Measurements from ENCODE around the gene FGF14.

Gene FGF14

GRCh38 chr13:101916775-101917474 is 484.9 kb downstream of the FGF14 start:
- H3K27ac Mint-ChIP-seq = no peak overlapping the region
- no peaks in the 10 kb centered on the region for H3K9me3 Mint-ChIP-seq
- peaks cover 62% of the 10 kb centered on the region for H3K27me3 Mint-ChIP-seq
- no peaks in the 10 kb centered on the region for H3K4me1 Mint-ChIP-seq (ENCODE audit: low read depth)
- H3K4me3 Mint-ChIP-seq = no peak overlapping the region
- no peaks in the 10 kb centered on the region for H3K36me3 Mint-ChIP-seq (ENCODE audit: low read depth)

GRCh38 chr13:101916108-101916774 is 485.6 kb downstream of the FGF14 start:
- Mint-ChIP-seq H3K4me1 (ENCODE audit: low read depth) (no peaks in the 10 kb centered on the region), H3K27ac (no peak overlapping the region), H3K4me3 (no peak overlapping the region), H3K36me3 (ENCODE audit: low read depth) (no peaks in the 10 kb centered on the region), H3K9me3 (no peaks in the 10 kb centered on the region), H3K27me3 (peaks cover 57% of the 10 kb centered on the region)

- peaks cover 53% of the 10 kb centered on the region for H3K27me3 Mint-ChIP-seq
- no peaks in the 10 kb centered on the region for H3K36me3 Mint-ChIP-seq (ENCODE audit: low read depth)
- no peaks in the 10 kb centered on the region for H3K4me1 Mint-ChIP-seq (ENCODE audit: low read depth)
- no peaks in the 10 kb centered on the region for H3K9me3 Mint-ChIP-seq
- no peak overlapping the region for H3K4me3 Mint-ChIP-seq
- H3K27ac Mint-ChIP-seq = no peak overlapping the region
Measured at GRCh38 chr13:101915755-101916107, 486.1 kb downstream of the FGF14 start.

GRCh38 chr13:101915331-101915730 is 486.5 kb downstream of the FGF14 start:
- no peaks in the 10 kb centered on the region for H3K9me3 Mint-ChIP-seq
- H3K4me1 Mint-ChIP-seq (ENCODE audit: low read depth) = no peaks in the 10 kb centered on the region
- H3K27ac Mint-ChIP-seq = no peak overlapping the region
- H3K27me3 Mint-ChIP-seq = peaks cover 50% of the 10 kb centered on the region
- no peaks in the 10 kb centered on the region for H3K36me3 Mint-ChIP-seq (ENCODE audit: low read depth)
- H3K4me3 Mint-ChIP-seq = no peak overlapping the region

- no peak overlapping the region for H3K27ac Mint-ChIP-seq
- no peaks in the 10 kb centered on the region for H3K36me3 Mint-ChIP-seq (ENCODE audit: low read depth)
- H3K9me3 Mint-ChIP-seq = no peaks in the 10 kb centered on the region
- no peaks in the 10 kb centered on the region for H3K4me1 Mint-ChIP-seq (ENCODE audit: low read depth)
- H3K27me3 Mint-ChIP-seq = peaks cover 21% of the 10 kb centered on the region
- H3K4me3 Mint-ChIP-seq = no peak overlapping the region
Measured at GRCh38 chr13:101911752-101912151, 490.1 kb downstream of the FGF14 start.

GRCh38 chr13:101903890-101904289 is 498.0 kb downstream of the FGF14 start:
- H3K27ac Mint-ChIP-seq = no peak overlapping the region
- H3K4me1 Mint-ChIP-seq (ENCODE audit: low read depth) = no peaks in the 10 kb centered on the region
- H3K9me3 Mint-ChIP-seq = no peaks in the 10 kb centered on the region
- H3K36me3 Mint-ChIP-seq (ENCODE audit: low read depth) = no peaks in the 10 kb centered on the region
- H3K4me3 Mint-ChIP-seq = no peak overlapping the region
- H3K27me3 Mint-ChIP-seq = no peaks in the 10 kb centered on the region

- H3K27me3 Mint-ChIP-seq = peaks cover 3% of the 10 kb centered on the region
- H3K4me3 Mint-ChIP-seq = no peak overlapping the region
- H3K27ac Mint-ChIP-seq = no peak overlapping the region
- no peaks in the 10 kb centered on the region for H3K9me3 Mint-ChIP-seq
- no peaks in the 10 kb centered on the region for H3K36me3 Mint-ChIP-seq (ENCODE audit: low read depth)
- no peaks in the 10 kb centered on the region for H3K4me1 Mint-ChIP-seq (ENCODE audit: low read depth)
Measured at GRCh38 chr13:101898676-101899075, 503.2 kb downstream of the FGF14 start.

GRCh38 chr13:101896541-101896940 is 505.3 kb downstream of the FGF14 start:
- no peaks in the 10 kb centered on the region for H3K36me3 Mint-ChIP-seq (ENCODE audit: low read depth)
- H3K27ac Mint-ChIP-seq = no peak overlapping the region
- no peaks in the 10 kb centered on the region for H3K9me3 Mint-ChIP-seq
- H3K4me3 Mint-ChIP-seq = no peak overlapping the region
- no peaks in the 10 kb centered on the region for H3K4me1 Mint-ChIP-seq (ENCODE audit: low read depth)
- peaks cover 3% of the 10 kb centered on the region for H3K27me3 Mint-ChIP-seq

GRCh38 chr13:101893021-101893420 is 508.8 kb downstream of the FGF14 start:
- H3K4me3 Mint-ChIP-seq = no peak overlapping the region
- H3K27me3 Mint-ChIP-seq = peaks cover 3% of the 10 kb centered on the region
- H3K36me3 Mint-ChIP-seq (ENCODE audit: low read depth) = no peaks in the 10 kb centered on the region
- no peaks in the 10 kb centered on the region for H3K4me1 Mint-ChIP-seq (ENCODE audit: low read depth)
- H3K9me3 Mint-ChIP-seq = no peaks in the 10 kb centered on the region
- H3K27ac Mint-ChIP-seq = no peak overlapping the region

- peaks cover 3% of the 10 kb centered on the region for H3K27me3 Mint-ChIP-seq
- no peak overlapping the region for H3K4me3 Mint-ChIP-seq
- no peaks in the 10 kb centered on the region for H3K4me1 Mint-ChIP-seq (ENCODE audit: low read depth)
- no peaks in the 10 kb centered on the region for H3K9me3 Mint-ChIP-seq
- no peak overlapping the region for H3K27ac Mint-ChIP-seq
- H3K36me3 Mint-ChIP-seq (ENCODE audit: low read depth) = no peaks in the 10 kb centered on the region
Measured at GRCh38 chr13:101892296-101892695, 509.6 kb downstream of the FGF14 start.

- Mint-ChIP-seq H3K27me3 (no peaks in the 10 kb centered on the region), H3K4me1 (ENCODE audit: low read depth) (no peaks in the 10 kb centered on the region), H3K27ac (no peak overlapping the region), H3K9me3 (no peaks in the 10 kb centered on the region), H3K4me3 (no peak overlapping the region), H3K36me3 (ENCODE audit: low read depth) (no peaks in the 10 kb centered on the region)
Measured at GRCh38 chr13:101881593-101881992, 520.3 kb downstream of the FGF14 start.

GRCh38 chr13:101880581-101880980 is 521.3 kb downstream of the FGF14 start:
- no peak overlapping the region for H3K4me3 Mint-ChIP-seq
- H3K4me1 Mint-ChIP-seq (ENCODE audit: low read depth) = no peaks in the 10 kb centered on the region
- H3K27ac Mint-ChIP-seq = no peak overlapping the region
- H3K9me3 Mint-ChIP-seq = no peaks in the 10 kb centered on the region
- H3K27me3 Mint-ChIP-seq = no peaks in the 10 kb centered on the region
- no peaks in the 10 kb centered on the region for H3K36me3 Mint-ChIP-seq (ENCODE audit: low read depth)

GRCh38 chr13:101876951-101877350 is 524.9 kb downstream of the FGF14 start:
- no peaks in the 10 kb centered on the region for H3K36me3 Mint-ChIP-seq (ENCODE audit: low read depth)
- H3K27me3 Mint-ChIP-seq = no peaks in the 10 kb centered on the region
- H3K9me3 Mint-ChIP-seq = no peaks in the 10 kb centered on the region
- no peak overlapping the region for H3K4me3 Mint-ChIP-seq
- no peaks in the 10 kb centered on the region for H3K4me1 Mint-ChIP-seq (ENCODE audit: low read depth)
- no peak overlapping the region for H3K27ac Mint-ChIP-seq

- Mint-ChIP-seq H3K27ac (no peak overlapping the region), H3K4me1 (ENCODE audit: low read depth) (no peaks in the 10 kb centered on the region), H3K27me3 (no peaks in the 10 kb centered on the region), H3K4me3 (no peak overlapping the region), H3K9me3 (no peaks in the 10 kb centered on the region), H3K36me3 (ENCODE audit: low read depth) (no peaks in the 10 kb centered on the region)
Measured at GRCh38 chr13:101875717-101876393, 526.0 kb downstream of the FGF14 start.

- Mint-ChIP-seq H3K27ac (no peak overlapping the region), H3K4me1 (ENCODE audit: low read depth) (no peaks in the 10 kb centered on the region), H3K9me3 (no peaks in the 10 kb centered on the region), H3K27me3 (no peaks in the 10 kb centered on the region), H3K36me3 (ENCODE audit: low read depth) (no peaks in the 10 kb centered on the region), H3K4me3 (no peak overlapping the region)
Measured at GRCh38 chr13:101875091-101875490, 526.8 kb downstream of the FGF14 start.

All from stimulated activated naive CD8-positive, alpha-beta T cell treated with anti-CD3 and anti-CD28 coated beads, Interleukin-15, Interleukin-2, amounts not matched to agents 100 ng/mL and 50 ng/mL, for 24 hours (primary cell).